CD14-positive monocyte (primary cell): Measurements from ENCODE around the gene VWF. TPM values are rescaled to one million over a fixed set of nuclear protein-coding genes. Genes with fewer than 3 reads are reported as not detected.

Experiments
- DNase-seq, 3 donors: peaks; one replicate each; pipeline ENCODE4 v3.0.0-alpha.2; 2011 to 2022
- H2AFZ ChIP-seq: 2 replicates; pipeline ENCODE4 v1.6.0; 2012; ENCODE audit warnings: mild to moderate bottlenecking, low read depth, low read length, inconsistent platforms; ENCODE audit not compliant: insufficient read depth, poor library complexity, severe bottlenecking
- H3K27ac ChIP-seq, 2 donors: 1 replicate in 1 of 2; 2 replicates in 1 of 2; pipeline ENCODE4 v1.5.1; 2012 to 2013; ENCODE audit warnings: low read length in 2 of 2, control low read depth in 1 of 2, inconsistent platforms in 1 of 2, low read depth in 1 of 2, mild to moderate bottlenecking in 1 of 2
- H3K27me3 ChIP-seq, 2 donors: one replicate each; pipeline versions ENCODE4 v1.6.0 to v1.6.1; 2011 to 2013; ENCODE audit warnings: low read length in 2 of 2; ENCODE audit not compliant: control insufficient read depth in 2 of 2, insufficient read depth in 2 of 2
- H3K36me3 ChIP-seq, 2 donors: replicated peaks in 1 of 2; 1 replicate in 1 of 2; 2 replicates in 1 of 2; pipeline versions ENCODE4 v1.5.1 to v1.6.1; 2012 to 2013; ENCODE audit warnings: low read length in 2 of 2, control low read depth in 1 of 2, inconsistent platforms in 1 of 2, mild to moderate bottlenecking in 1 of 2; ENCODE audit not compliant: insufficient read depth in 2 of 2, control insufficient read depth in 1 of 2
- H3K4me1 ChIP-seq, 2 donors: 1 replicate in 1 of 2; 2 replicates in 1 of 2; pipeline versions ENCODE4 v1.5.1 to v1.6.1; 2012 to 2013; ENCODE audit warnings: low read length in 2 of 2, control low read depth in 1 of 2, inconsistent platforms in 1 of 2, mild to moderate bottlenecking in 1 of 2, moderate library complexity in 1 of 2; ENCODE audit not compliant: insufficient read depth in 2 of 2, control insufficient read depth in 1 of 2
- H3K4me2 ChIP-seq: replicated peaks from 2 replicates; pipeline ENCODE3; 2012; ENCODE audit warnings: low read length, moderate library complexity, mild to moderate bottlenecking; ENCODE audit not compliant: poor library complexity, severe bottlenecking; ENCODE audit errors: extremely low read depth
- H3K4me3 ChIP-seq, 3 experiments: fragments of 200-600 bp in 1 of 3; sonication (generic) in 1 of 3; replicated peaks in 1 of 3; 1 replicate in 2 of 3; 2 replicates in 1 of 3; pipeline ENCODE4 v1.5.1; 2011 to 2013; ENCODE audit warnings: low read length in 3 of 3, mild to moderate bottlenecking in 3 of 3, control low read depth in 2 of 3, low read depth in 2 of 3, inconsistent platforms in 1 of 3, moderate library complexity in 1 of 3
- H3K79me2 ChIP-seq: 2 replicates; pipeline ENCODE4 v1.6.0; 2012; ENCODE audit warnings: mild to moderate bottlenecking, control low read depth, inconsistent platforms, low read length, moderate library complexity; ENCODE audit not compliant: insufficient read depth
- H3K9ac ChIP-seq: 2 replicates; pipeline ENCODE4 v1.6.0; 2017; ENCODE audit warnings: low read length, mild to moderate bottlenecking; ENCODE audit not compliant: insufficient read depth, poor library complexity, severe bottlenecking
- H3K9me3 ChIP-seq, 2 donors: replicated peaks in 1 of 2; 1 replicate in 1 of 2; 2 replicates in 1 of 2; pipeline versions ENCODE4 v1.5.1 to v1.6.1; 2012 to 2013; ENCODE audit warnings: low read length in 2 of 2, control low read depth in 1 of 2; ENCODE audit not compliant: control insufficient read depth in 1 of 2, insufficient read depth in 1 of 2
- H4K20me1 ChIP-seq: 2 replicates; pipeline ENCODE4 v1.6.0; 2012; ENCODE audit warnings: mild to moderate bottlenecking, low read length, control low read depth, moderate library complexity; ENCODE audit not compliant: insufficient read depth
- H3K27ac Mint-ChIP-seq, 7 donors: one replicate each; pipeline ENCODE4 v1.8.0; 2020; ENCODE audit warnings: mild to moderate bottlenecking in 7 of 7, mixed read lengths in 7 of 7, moderate library complexity in 6 of 7, inconsistent platforms in 2 of 7
- H3K27me3 Mint-ChIP-seq, 3 donors: one replicate each; pipeline ENCODE4 v1.8.0; 2021 to 2022; ENCODE audit warnings: low read depth in 3 of 3, mild to moderate bottlenecking in 3 of 3, mixed read lengths in 3 of 3, moderate library complexity in 3 of 3, inconsistent platforms in 1 of 3
- H3K36me3 Mint-ChIP-seq, 2 donors: one replicate each; pipeline ENCODE4 v1.8.0; 2020; ENCODE audit warnings: mixed read lengths in 2 of 2, inconsistent platforms in 1 of 2, mild to moderate bottlenecking in 1 of 2
- H3K4me1 Mint-ChIP-seq: one replicate; pipeline ENCODE4 v1.8.0; 2020; ENCODE audit warnings: mild to moderate bottlenecking, mixed read lengths
- H3K4me3 Mint-ChIP-seq, 2 donors: one replicate each; pipeline ENCODE4 v1.8.0; 2020; ENCODE audit warnings: mild to moderate bottlenecking in 2 of 2, mixed read lengths in 2 of 2, moderate library complexity in 1 of 2
- H3K9me3 Mint-ChIP-seq, 7 donors: one replicate each; pipeline ENCODE4 v1.8.0; 2020 to 2022; ENCODE audit warnings: mixed read lengths in 7 of 7, mild to moderate bottlenecking in 6 of 7, moderate library complexity in 6 of 7, inconsistent platforms in 2 of 7
- WGBS: methylation state at CpG from one replicate; pipeline ENCODE4 v1.1.5; 2013; ENCODE audit warnings: missing lambda C conversion rate; ENCODE audit not compliant: insufficient coverage; 5-methylcytosine and 5-hydroxymethylcytosine counted together
- intact Hi-C, 2 donors: fragments of 100-400 bp; cut with micrococcal nuclease; formaldehyde crosslinking; loops; one replicate each; pipeline versions ENCODE4 v1.15.0 to v1.15.1; 2023
- polyA plus RNA-seq, 3 donors: library from polyadenylated mRNA; depleted of rRNA in 1 of 3; unstranded in 2 of 3; stranded (reverse) in 1 of 3; fragments of 300-500 nt in 2 of 3; fragments of >200 nt in 1 of 3; fragmentation: Illumina TruSeq in 2 of 3; gene quantifications; 1 replicate in 2 of 3; 2 replicates in 1 of 3; pipeline ENCODE4 v1.2.3, GENCODE V29; 2012 to 2021
- TF ChIP-seq, protein P1 (sequence below): fragments of 200-600 bp; IDR thresholded peaks from one replicate; pipeline ENCODE4 v1.8.0; 2022; ENCODE audit warnings: antibody characterized with exemption, mild to moderate bottlenecking

VWF gene
- polyA plus RNA-seq, 3 donors, result 0.17 to 0.49 (median 0.48) TPM

DNA sequence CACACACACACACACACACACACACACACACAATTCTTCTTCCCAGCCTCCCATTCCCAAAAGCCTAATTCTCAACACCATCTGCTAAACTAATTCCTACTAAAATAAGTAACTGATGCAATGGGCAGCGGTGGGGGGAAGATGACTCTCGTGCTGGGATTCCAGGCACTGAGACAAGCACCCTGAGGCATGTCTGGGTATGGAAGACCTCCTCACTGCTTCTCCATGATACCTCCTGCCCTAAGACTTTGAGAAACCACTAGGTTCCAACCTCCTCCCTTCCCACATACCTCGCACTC lies 789 bp upstream of the VWF start:
- TF ChIP-seq, protein P1, sequence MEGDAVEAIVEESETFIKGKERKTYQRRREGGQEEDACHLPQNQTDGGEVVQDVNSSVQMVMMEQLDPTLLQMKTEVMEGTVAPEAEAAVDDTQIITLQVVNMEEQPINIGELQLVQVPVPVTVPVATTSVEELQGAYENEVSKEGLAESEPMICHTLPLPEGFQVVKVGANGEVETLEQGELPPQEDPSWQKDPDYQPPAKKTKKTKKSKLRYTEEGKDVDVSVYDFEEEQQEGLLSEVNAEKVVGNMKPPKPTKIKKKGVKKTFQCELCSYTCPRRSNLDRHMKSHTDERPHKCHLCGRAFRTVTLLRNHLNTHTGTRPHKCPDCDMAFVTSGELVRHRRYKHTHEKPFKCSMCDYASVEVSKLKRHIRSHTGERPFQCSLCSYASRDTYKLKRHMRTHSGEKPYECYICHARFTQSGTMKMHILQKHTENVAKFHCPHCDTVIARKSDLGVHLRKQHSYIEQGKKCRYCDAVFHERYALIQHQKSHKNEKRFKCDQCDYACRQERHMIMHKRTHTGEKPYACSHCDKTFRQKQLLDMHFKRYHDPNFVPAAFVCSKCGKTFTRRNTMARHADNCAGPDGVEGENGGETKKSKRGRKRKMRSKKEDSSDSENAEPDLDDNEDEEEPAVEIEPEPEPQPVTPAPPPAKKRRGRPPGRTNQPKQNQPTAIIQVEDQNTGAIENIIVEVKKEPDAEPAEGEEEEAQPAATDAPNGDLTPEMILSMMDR, result no peak
- Histone ChIP-seq H3K9ac (no peak overlapping the region), H3K4me1 (no peaks in the 10 kb centered on the region), H3K9me3 (no peaks in the 10 kb centered on the region), H3K36me3 (no peaks in the 10 kb centered on the region), H3K4me2 (no peak overlapping the region), H3K27me3 (peaks cover 0 to 3% of the 10 kb centered on the region in 2 donors), H3K4me3 (no peak overlapping the region), H3K27ac (no peak overlapping the region), H2AFZ (no peak overlapping the region), H3K79me2 (no peaks in the 10 kb centered on the region), H4K20me1 (no peaks in the 10 kb centered on the region)
- WGBS, result no CpG with 5 or more reads among the region's 3 CpGs
- no peak overlapping the region for H3K27ac Mint-ChIP-seq
- H3K9me3 Mint-ChIP-seq, result no peaks in the 10 kb centered on the region
- no peak for DNase-seq
- intact Hi-C loops, result no loop called here
- peak overlapping the region in 1 of 2 donors; percentile 11 for H3K4me3 Mint-ChIP-seq
- H3K27me3 Mint-ChIP-seq, result peaks cover 13 to 19% (median 16%) of the 10 kb centered on the region in 3 donors
- H3K4me1 Mint-ChIP-seq, result no peaks in the 10 kb centered on the region
- no peaks in the 10 kb centered on the region for H3K36me3 Mint-ChIP-seq

DNA sequence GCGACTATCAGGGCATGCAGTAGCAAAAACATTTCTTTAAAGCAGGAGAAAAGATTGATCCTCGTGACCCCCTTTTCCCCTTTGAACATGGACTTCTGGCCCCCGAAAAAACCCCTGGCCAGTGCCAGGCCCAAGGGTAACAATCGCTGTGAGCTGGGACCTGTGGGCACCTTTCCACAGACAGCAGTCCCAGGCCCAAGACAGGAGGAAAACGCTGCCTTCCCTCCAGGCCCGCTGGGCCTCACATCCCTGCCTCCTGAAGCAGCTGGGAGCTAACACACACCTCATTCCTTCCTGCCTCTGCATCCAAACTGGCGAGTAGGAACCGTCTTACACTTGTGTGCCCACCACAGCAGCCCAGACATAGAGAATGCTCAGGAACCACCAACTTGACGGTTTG lies 1.2 kb downstream of the VWF start:
- Histone ChIP-seq H2AFZ (no peak overlapping the region), H3K27ac (no peak overlapping the region), H4K20me1 (no peaks in the 10 kb centered on the region), H3K27me3 (peaks cover 0 to 3% of the 10 kb centered on the region in 2 donors), H3K4me2 (no peak overlapping the region), H3K79me2 (no peaks in the 10 kb centered on the region), H3K4me3 (no peak overlapping the region), H3K36me3 (no peaks in the 10 kb centered on the region), H3K9ac (no peak overlapping the region), H3K9me3 (no peaks in the 10 kb centered on the region), H3K4me1 (peaks cover 0 to 3% of the 10 kb centered on the region in 2 donors)
- no peak overlapping the region for H3K27ac Mint-ChIP-seq
- H3K36me3 Mint-ChIP-seq, result no peaks in the 10 kb centered on the region
- TF ChIP-seq, protein P1, result no peak
- H3K27me3 Mint-ChIP-seq, result peaks cover 18 to 20% (median 19%) of the 10 kb centered on the region in 3 donors
- intact Hi-C loops, result no loop called here
- no peak overlapping the region for H3K4me3 Mint-ChIP-seq
- peaks cover 7% of the 10 kb centered on the region for H3K4me1 Mint-ChIP-seq
- H3K9me3 Mint-ChIP-seq, result no peaks in the 10 kb centered on the region
- no peak for DNase-seq
- 91% methylated on average over 9 of the region's 9 CpGs for WGBS
